Skin of body (tissue), 2 donors: Measurements from ENCODE around the gene IFT88. TPM values are rescaled to one million over a fixed set of nuclear protein-coding genes. Genes with fewer than 3 reads are reported as not detected.

Experiments
- DNase-seq: peaks from one replicate; lab custom pipeline; 2025; lab: John Stamatoyannopoulos, UW
- total RNA-seq: library from RNA; depleted of rRNA; stranded (reverse); fragments of >200 nt; gene quantifications from one replicate; pipeline ENCODE4 v1.2.3, GENCODE V29; 2014

Gene IFT88
- 21.1 TPM for total RNA-seq

GRCh38 chr13:20566898-20567874, at the start of gene IFT88:
Gene IFT88, plus strand, starts transcription at chr13:20567157. Its CDS starts 7,229 bp downstream, at chr13:20574386.
- DNase-seq, result peak; percentile 88

GRCh38 chr13:20518660-20519100, 48.3 kb upstream of the IFT88 start:
- peak; percentile 93 for DNase-seq

- DNase-seq, result peak; percentile 89
Measured at GRCh38 chr13:20519875-20520274, 47.1 kb upstream of the IFT88 start.

- DNase-seq, result no peak
Measured at GRCh38 chr13:20521364-20522115, 45.4 kb upstream of the IFT88 start.

- no peak for DNase-seq
Measured at GRCh38 chr13:20525144-20525600, 41.8 kb upstream of the IFT88 start.

GRCh38 chr13:20525601-20526544, 41.1 kb upstream of the IFT88 start, which contains the start of gene CRYL1:
Gene CRYL1, minus strand, starts transcription at chr13:20525857. Its CDS starts 63 bp downstream, at chr13:20525794.
- peak; percentile 63 for DNase-seq

- DNase-seq, result no peak
Measured at GRCh38 chr13:20526664-20527063, 40.3 kb upstream of the IFT88 start.

GRCh38 chr13:20528452-20528851, 38.5 kb upstream of the IFT88 start:
- no peak for DNase-seq

- no peak for DNase-seq
Measured at GRCh38 chr13:20534038-20534608, 32.8 kb upstream of the IFT88 start.

- no peak for DNase-seq
Measured at GRCh38 chr13:20536992-20537391, 30.0 kb upstream of the IFT88 start.

GRCh38 chr13:20544201-20544923, 22.6 kb upstream of the IFT88 start:
- no peak for DNase-seq

- no peak for DNase-seq
Measured at GRCh38 chr13:20546556-20546955, 20.4 kb upstream of the IFT88 start.

GRCh38 chr13:20547479-20547908, 19.5 kb upstream of the IFT88 start:
- no peak for DNase-seq

GRCh38 chr13:20550799-20551198, 16.2 kb upstream of the IFT88 start:
- DNase-seq, result peak; percentile 2

GRCh38 chr13:20553311-20553710, 13.6 kb upstream of the IFT88 start:
- DNase-seq, result peak; percentile 43

GRCh38 chr13:20558982-20559381, 8.0 kb upstream of the IFT88 start:
- no peak for DNase-seq

GRCh38 chr13:20559659-20560356, 7.1 kb upstream of the IFT88 start:
- no peak for DNase-seq

- no peak for DNase-seq
Measured at GRCh38 chr13:20561741-20562140, 5.2 kb upstream of the IFT88 start.

- DNase-seq, result no peak
Measured at GRCh38 chr13:20565115-20565736, 1.7 kb upstream of the IFT88 start.
